HG02884 (cell line): Measurements from ENCODE around the gene CD81.

Experiments
- ATAC-seq: cut with Tn5 transposase; IDR thresholded peaks from one replicate; pipeline ENCODE4 v1.9.1; 2021; ENCODE audit warnings: mild to moderate bottlenecking, moderate library complexity; ENCODE audit not compliant: unreplicated experiment

Gene CD81

GRCh38 chr11:2400762-2401435 lies 23.8 kb downstream of the CD81 start:
- no peak for ATAC-seq

GRCh38 chr11:2401436-2401984 lies 24.4 kb downstream of the CD81 start:
- ATAC-seq: no peak

GRCh38 chr11:2402106-2402505 lies 25.0 kb downstream of the CD81 start:
- ATAC-seq: no peak

GRCh38 chr11:2402890-2403645 lies 26.0 kb downstream of the CD81 start:
- no peak for ATAC-seq

- no peak for ATAC-seq
Observed at GRCh38 chr11:2404735-2405196, 27.7 kb downstream of the CD81 start.

GRCh38 chr11:2406451-2406850 lies 29.3 kb downstream of the CD81 start:
- ATAC-seq: no peak

GRCh38 chr11:2406878-2407410 lies 29.8 kb downstream of the CD81 start:
- ATAC-seq: no peak

GRCh38 chr11:2408671-2409070 lies 31.6 kb downstream of the CD81 start:
- no peak for ATAC-seq

- ATAC-seq: no peak
Observed at GRCh38 chr11:2409126-2409525, 32.0 kb downstream of the CD81 start.

- ATAC-seq: no peak
Observed at GRCh38 chr11:2409611-2410468, 32.7 kb downstream of the CD81 start.

- ATAC-seq: no peak
Observed at GRCh38 chr11:2410616-2411015, 33.5 kb downstream of the CD81 start.

- no peak for ATAC-seq
Observed at GRCh38 chr11:2411446-2412305, 34.6 kb downstream of the CD81 start.

GRCh38 chr11:2412323-2412722 lies 35.2 kb downstream of the CD81 start:
- no peak for ATAC-seq

GRCh38 chr11:2413742-2414579 lies 36.9 kb downstream of the CD81 start:
- ATAC-seq: no peak

- ATAC-seq: no peak
Observed at GRCh38 chr11:2414616-2415015, 37.5 kb downstream of the CD81 start.

- no peak for ATAC-seq
Observed at GRCh38 chr11:2415171-2415570, 38.1 kb downstream of the CD81 start.

GRCh38 chr11:2415601-2416380 lies 38.7 kb downstream of the CD81 start:
- no peak for ATAC-seq

- ATAC-seq: no peak
Observed at GRCh38 chr11:2416765-2417164, 39.7 kb downstream of the CD81 start.
